Measurements from ENCODE around the gene DHX8.
"Not testable (repeated sequence)": the region's sequence is repeated elsewhere in the genome, so short reads cannot be mapped to it uniquely, and the experiment has no call there.

DHX8 gene

DNA sequence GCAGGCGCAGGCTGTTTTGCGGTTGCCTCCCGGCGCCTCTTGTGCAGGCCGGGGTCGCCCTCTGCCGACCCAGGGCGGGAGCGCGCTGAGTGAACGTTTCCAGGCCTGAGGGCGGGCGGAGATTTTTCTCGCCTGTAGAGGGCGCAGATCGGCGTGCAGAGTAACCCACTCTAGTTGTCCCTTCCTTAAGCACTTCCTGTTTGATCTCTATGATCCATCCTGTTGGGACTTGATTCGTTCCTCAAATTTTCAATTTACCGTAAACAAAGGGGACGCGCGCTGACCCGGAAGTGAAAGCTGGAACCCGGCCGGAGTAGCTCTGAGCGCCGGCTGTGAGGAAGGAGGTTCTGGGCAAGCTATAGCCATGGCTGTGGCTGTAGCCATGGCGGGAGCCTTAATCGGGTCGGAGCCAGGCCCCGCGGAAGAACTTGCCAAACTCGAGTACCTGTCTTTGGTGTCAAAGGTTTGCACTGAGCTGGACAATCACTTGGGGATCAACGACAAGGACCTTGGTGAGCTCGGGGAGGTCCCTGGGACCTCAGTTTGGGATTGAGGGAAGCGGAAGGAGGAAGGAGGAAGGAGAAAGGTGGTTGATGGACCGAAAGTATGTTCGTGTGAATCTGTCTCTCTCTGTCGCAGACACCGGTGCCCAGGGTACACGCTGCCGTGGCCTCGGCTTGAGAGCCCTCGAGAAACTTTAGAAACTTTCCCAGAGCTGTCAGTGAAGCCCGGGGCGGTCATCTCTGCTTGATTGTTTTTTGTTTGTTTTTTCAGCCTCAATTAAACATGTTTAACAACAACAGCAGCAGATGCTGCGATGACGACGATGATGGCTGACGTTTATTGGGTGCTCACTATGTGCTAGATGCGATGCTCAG is at the start of gene DHX8:
DHX8 (plus strand) TSS at position 302 of the 878 bp plus-strand sequence; CDS start at position 365, 63 bp downstream.
- DNase-seq, result peak; percentile 32

DNA sequence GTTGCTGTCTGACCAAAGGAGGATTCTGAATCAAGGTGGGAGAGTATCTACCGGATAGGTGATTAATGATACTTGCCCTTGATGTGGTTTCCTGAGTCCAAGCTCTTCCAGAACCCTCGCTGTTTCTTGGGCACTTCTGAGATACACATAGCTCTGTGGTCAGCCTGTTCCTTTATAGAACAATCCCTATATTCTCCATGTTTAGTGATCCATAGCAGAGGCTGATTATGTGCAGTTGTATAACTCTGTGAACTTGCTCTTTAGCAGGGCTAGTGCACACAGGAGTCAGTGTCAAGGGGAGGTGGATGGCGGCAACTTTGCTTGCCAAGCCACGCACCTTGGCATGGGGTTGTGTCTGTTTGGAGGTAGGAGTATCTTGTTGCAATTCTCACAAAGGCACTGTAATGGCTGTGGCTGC is 48.9 kb upstream of the DHX8 start:
- DNase-seq, result no peak

GRCh38 chr17:43437756-43438155 is 46.0 kb upstream of the DHX8 start:
- DNase-seq, result no peak

GRCh38 chr17:43438626-43439025 is 45.1 kb upstream of the DHX8 start:
- no peak for DNase-seq

DNA sequence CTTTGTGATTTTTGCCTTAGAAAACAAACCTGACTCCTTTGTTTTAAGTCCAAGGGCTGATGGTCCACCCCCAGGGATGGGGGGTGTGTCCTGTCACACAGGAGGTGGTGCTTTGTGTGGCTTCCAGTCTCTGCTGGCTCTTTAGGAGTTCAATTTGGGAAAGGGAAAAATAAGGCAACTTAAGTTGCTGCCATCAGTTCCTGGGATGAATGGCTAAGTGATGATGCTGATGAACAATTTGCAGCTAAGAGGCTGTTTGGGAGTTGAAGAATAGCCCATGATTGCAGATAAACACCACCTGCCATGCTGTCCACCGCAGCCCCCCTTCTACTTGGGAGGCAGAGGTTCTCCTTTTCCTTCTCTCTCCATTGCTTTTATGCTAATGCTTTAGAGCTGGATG is 44.7 kb upstream of the DHX8 start:
- DNase-seq, result no peak

- DNase-seq, result no peak
Observed at GRCh38 chr17:43442711-43443110, 41.1 kb upstream of the DHX8 start.

- no peak for DNase-seq
Observed at GRCh38 chr17:43443381-43443780, 40.4 kb upstream of the DHX8 start.

DNA sequence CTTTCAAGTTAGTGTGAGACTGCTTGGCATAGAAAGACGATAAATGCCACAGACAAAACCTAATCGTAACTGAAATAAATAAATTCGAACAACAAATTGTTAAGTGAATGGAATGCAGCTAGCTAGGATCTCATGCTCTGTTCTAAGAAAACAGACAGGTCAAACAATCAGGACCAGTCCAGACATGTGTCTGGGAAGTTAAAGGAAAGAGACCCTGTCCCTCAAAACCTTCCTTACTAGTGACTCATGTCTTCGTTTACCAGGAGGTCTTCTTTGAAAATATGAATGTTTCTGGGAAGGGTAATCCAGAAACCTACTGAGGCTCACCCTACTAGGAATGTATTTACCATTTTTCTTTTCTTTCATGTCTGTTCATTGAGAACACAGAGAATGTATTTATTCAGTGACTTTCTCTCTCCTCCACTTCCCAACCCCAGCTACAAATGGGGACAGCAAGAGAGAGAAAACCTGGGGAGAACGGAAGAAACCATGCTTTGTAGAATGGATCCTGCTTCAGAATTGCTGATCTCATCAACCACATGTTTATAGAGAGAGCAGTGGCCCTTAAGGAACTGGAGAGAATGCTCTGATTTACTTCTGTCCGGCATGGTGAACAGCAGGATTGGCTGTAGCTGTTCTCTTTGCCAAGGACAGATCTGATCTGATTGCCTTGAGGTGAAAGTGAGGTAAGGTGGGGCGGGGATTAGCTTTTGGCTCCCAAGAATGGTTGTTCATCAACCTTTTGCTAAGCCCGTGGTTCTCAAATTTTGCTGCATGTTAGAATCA is 39.4 kb upstream of the DHX8 start:
- no peak for DNase-seq

GRCh38 chr17:43445009-43445589 is 38.7 kb upstream of the DHX8 start:
- no peak for DNase-seq

GRCh38 chr17:43446773-43447172 is 37.0 kb upstream of the DHX8 start:
- no peak for DNase-seq

- DNase-seq, result no peak
Observed at GRCh38 chr17:43448720-43449469, 34.9 kb upstream of the DHX8 start.

DNA sequence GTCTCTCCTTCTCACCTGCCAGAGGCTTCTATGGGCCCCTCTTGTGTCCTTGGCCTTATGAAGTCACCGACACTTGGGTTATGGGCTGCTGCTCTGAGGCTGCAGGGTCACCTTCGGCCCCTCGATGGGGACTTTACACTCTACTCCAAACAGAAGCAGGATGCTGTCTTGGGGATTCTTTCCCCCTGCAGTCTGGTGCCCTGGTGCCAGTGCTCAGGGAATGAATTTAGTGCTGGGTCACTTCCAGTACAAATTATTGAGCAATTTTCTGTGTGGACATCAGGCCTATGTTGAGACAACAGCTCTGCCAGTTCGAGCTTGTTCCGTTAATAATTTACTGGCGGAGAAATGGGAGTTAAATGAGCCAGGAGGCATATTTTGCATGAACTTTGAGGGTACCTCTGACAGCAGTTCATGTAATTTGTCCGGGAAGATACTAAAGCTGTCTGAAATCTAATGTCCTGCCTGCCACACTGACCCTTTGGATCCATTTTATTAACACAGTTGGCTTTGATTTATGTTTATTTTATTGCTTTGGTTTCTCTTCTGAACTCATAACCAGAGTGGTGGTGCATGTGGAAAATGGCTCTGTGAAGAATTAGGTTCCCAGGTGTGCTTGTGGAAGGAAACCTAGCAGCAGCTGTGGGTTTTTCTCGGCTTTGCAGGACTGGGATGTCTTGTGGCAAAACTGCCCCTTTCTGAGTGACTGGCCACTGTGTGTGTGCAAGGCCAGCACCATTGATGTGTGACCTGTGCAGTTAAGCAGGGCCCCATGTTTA is 34.1 kb upstream of the DHX8 start:
- no peak for DNase-seq

DNA sequence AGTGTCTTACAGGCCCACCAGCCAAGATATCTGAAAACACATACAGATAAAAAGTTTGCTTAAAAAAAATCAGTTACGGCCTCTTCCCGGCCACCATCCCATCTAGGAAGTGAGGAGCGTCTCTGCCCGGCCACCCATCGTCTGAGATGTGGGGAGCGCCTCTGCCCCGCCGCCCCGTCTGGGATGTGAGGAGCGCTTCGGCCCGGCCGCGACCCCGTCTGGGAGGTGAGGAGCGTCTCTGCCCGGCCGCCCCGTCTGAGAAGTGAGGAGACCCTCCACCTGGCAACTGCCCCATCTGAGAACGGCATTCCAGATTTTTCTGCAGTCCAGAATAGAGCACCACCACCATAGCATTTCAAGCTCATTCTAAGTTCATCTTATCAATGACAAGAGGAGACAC is 33.0 kb upstream of the DHX8 start:
- not testable (repeated sequence) for DNase-seq

DNA sequence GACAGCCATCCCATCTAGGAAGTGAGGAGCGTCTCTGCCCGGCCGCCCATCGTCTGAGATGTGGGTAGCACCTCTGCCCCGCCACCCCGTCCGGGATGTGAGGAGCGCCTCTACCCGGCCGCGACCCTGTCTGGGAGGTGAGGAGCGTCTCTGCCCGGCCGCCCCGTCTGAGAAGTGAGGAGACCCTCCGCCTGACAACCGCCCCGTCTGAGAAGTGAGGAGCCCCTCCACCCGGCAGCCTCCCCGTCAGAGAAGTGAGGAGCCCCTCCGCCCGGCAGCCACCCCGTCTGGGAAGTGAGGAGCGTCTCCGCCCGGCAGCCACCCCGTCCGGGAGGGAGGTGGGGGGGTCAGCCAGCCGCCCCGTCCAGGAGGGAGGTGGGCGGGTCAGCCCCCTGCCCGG is 32.0 kb upstream of the DHX8 start:
- not testable (repeated sequence) for DNase-seq

GRCh38 chr17:43453331-43453812 is 30.4 kb upstream of the DHX8 start:
- no peak for DNase-seq

- no peak for DNase-seq
Observed at GRCh38 chr17:43454868-43455267, 28.9 kb upstream of the DHX8 start.

DNA sequence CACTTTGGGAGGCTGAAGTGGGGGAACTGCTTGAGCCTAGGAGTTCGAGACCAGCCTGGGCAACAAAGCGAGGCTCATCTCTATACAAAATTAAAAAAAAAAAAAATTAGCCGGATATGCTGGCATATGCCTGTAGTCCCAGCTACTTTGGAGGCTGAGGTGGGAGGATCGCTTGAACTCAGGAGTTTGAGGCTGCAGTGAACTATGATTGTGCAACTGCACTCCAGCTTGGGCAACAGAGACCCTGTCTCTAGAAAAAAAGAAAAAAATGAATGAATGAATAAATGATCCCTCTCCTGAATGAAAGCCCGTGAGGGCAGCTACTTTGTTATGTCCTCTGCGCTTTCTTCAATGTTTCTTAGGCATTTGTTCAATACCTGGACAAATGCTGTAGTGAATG is 27.7 kb upstream of the DHX8 start:
- no peak for DNase-seq

- no peak for DNase-seq
Observed at GRCh38 chr17:43456661-43457361, 27.0 kb upstream of the DHX8 start.

DNA sequence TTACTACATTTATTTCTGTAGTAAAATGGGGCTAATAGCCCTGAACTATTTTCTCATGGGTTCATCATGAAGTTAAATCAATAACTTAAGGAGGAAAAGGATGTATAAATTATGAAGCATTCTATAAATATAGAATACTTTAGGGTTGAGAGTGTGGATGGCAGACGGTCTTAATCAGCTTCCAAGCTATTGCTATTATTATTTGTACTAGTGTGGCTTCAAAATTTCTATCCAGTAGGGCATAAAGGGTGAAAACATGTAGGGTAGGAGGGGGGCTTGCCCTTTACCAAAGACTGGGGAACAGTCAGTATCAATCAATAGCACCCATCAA is 26.4 kb upstream of the DHX8 start:
- DNase-seq, result no peak

GRCh38 chr17:43459878-43460277 is 23.9 kb upstream of the DHX8 start:
- not testable (repeated sequence) for DNase-seq

- DNase-seq, result no peak
Observed at GRCh38 chr17:43461185-43461584, 22.6 kb upstream of the DHX8 start.

Measured in cortex of kidney (tissue), 1 donor.